GM23338 (cell line): ENCODE results near the gene NPY2R. TPM values are rescaled to one million over a fixed set of nuclear protein-coding genes. Genes with fewer than 3 reads are reported as not detected.

Experiments used
- ATAC-seq: fragments of 200-7000 bp; cut with Tn5 transposase; 3 replicates; pipeline ENCODE4 v1.9.1; 2020
- DNase-seq: peaks from one replicate; pipeline ENCODE4 v3.0.0-alpha.2; 2015; ENCODE audit warnings: low spot score
- H2AFZ ChIP-seq: fragments of 200-600 bp; sonication (generic); 2 replicates; pipeline ENCODE4 v1.8.0; 2016; ENCODE audit warnings: antibody characterized with exemption, mild to moderate bottlenecking, moderate library complexity
- H3F3A ChIP-seq: fragments of 200-600 bp; sonication (generic); replicated peaks from 2 replicates; pipeline ENCODE4 v1.8.0; 2017; ENCODE audit warnings: antibody characterized with exemption, mixed run types, low read depth
- H3K27ac ChIP-seq: fragments of 200-600 bp; sonication (generic); 2 replicates; pipeline ENCODE4 v1.6.1; 2016; ENCODE audit warnings: low read depth
- H3K27me3 ChIP-seq: fragments of 200-600 bp; sonication (generic); 2 replicates; pipeline ENCODE4 v1.8.0; 2016; ENCODE audit warnings: mild to moderate bottlenecking, mixed run types, moderate library complexity; ENCODE audit not compliant: insufficient read depth
- H3K36me3 ChIP-seq: fragments of 200-600 bp; sonication (generic); 2 replicates; pipeline ENCODE4 v1.8.0; 2016; ENCODE audit warnings: mild to moderate bottlenecking; ENCODE audit not compliant: insufficient read depth
- H3K4me1 ChIP-seq: fragments of 200-600 bp; sonication (generic); 2 replicates; pipeline ENCODE4 v1.8.0; 2016; ENCODE audit warnings: mild to moderate bottlenecking, moderate library complexity; ENCODE audit not compliant: insufficient read depth
- H3K4me2 ChIP-seq: fragments of 200-600 bp; sonication (generic); 2 replicates; pipeline ENCODE4 v1.7.1; 2017; ENCODE audit warnings: mixed run types
- H3K4me3 ChIP-seq: fragments of 200-600 bp; sonication (generic); 2 replicates; pipeline ENCODE4 v1.6.1; 2016; ENCODE audit warnings: mixed run types
- H3K79me2 ChIP-seq: fragments of 200-600 bp; sonication (generic); replicated peaks from 2 replicates; pipeline ENCODE4 v1.8.0; 2017; ENCODE audit warnings: mild to moderate bottlenecking; ENCODE audit not compliant: insufficient read depth
- H3K9me2 ChIP-seq: fragments of 200-600 bp; sonication (generic); 2 replicates; pipeline ENCODE4 v1.8.0; 2017; ENCODE audit not compliant: insufficient read depth
- H4K20me1 ChIP-seq: fragments of 200-600 bp; sonication (generic); replicated peaks from 2 replicates; pipeline ENCODE4 v1.8.0; 2017; ENCODE audit warnings: mild to moderate bottlenecking; ENCODE audit not compliant: insufficient read depth
- H3K27ac Mint-ChIP-seq: 2 replicates; pipeline ENCODE4 v1.8.0; 2020; ENCODE audit warnings: inconsistent platforms, mild to moderate bottlenecking, moderate library complexity, mixed read lengths
- H3K27me3 Mint-ChIP-seq: 3 replicates; pipeline ENCODE4 v1.8.0; 2022; ENCODE audit warnings: low read depth, mild to moderate bottlenecking, moderate library complexity, mixed read lengths, inconsistent platforms; ENCODE audit not compliant: insufficient read depth, poor library complexity
- H3K36me3 Mint-ChIP-seq: 3 replicates; pipeline ENCODE4 v1.8.0; 2021; ENCODE audit warnings: low read depth, mild to moderate bottlenecking, inconsistent platforms, moderate library complexity, mixed read lengths
- H3K4me1 Mint-ChIP-seq: 3 replicates; pipeline ENCODE4 v1.8.0; 2020; ENCODE audit warnings: mild to moderate bottlenecking, inconsistent platforms, mixed read lengths
- H3K4me3 Mint-ChIP-seq: 3 replicates; pipeline ENCODE4 v1.8.0; 2021; ENCODE audit warnings: moderate library complexity, mild to moderate bottlenecking, inconsistent platforms, mixed read lengths
- H3K9me3 Mint-ChIP-seq: 3 replicates; pipeline ENCODE4 v1.8.0; 2020; ENCODE audit warnings: moderate library complexity, mild to moderate bottlenecking, inconsistent platforms, mixed read lengths
- CREB1 ChIP-seq: fragments of 250-450 bp; sonication (Bioruptor Pico); IDR thresholded peaks from 2 replicates; pipeline ENCODE4 v1.5.0; 2020; ENCODE audit warnings: low read depth, mild to moderate bottlenecking, moderate library complexity
- EZH2 ChIP-seq: fragments of 200-600 bp; sonication (generic); IDR thresholded peaks from one replicate; pipeline ENCODE4 v1.8.0; 2017; ENCODE audit warnings: antibody characterized with exemption, mild to moderate bottlenecking, low read depth; ENCODE audit not compliant: unreplicated experiment
- EZH2phosphoT487 ChIP-seq: fragments of 200-600 bp; sonication (generic); IDR thresholded peaks from one replicate; pipeline ENCODE4 v1.8.1; 2018; ENCODE audit warnings: antibody characterized with exemption; ENCODE audit not compliant: unreplicated experiment
- JUNB ChIP-seq: IDR thresholded peaks from one replicate; pipeline ENCODE4 v1.6.1; 2016; ENCODE audit warnings: antibody characterized with exemption; ENCODE audit not compliant: unreplicated experiment
- NANOG ChIP-seq: IDR thresholded peaks from 2 replicates; pipeline ENCODE4 v1.6.1; 2016; ENCODE audit warnings: antibody characterized with exemption, borderline replicate concordance
- POLR2AphosphoS5 ChIP-seq: IDR thresholded peaks from 2 replicates; pipeline ENCODE4 v1.6.1; 2016; ENCODE audit warnings: antibody characterized with exemption, low read depth
- REST ChIP-seq: IDR thresholded peaks from one replicate; pipeline ENCODE4 v1.6.1; 2018; ENCODE audit warnings: antibody characterized with exemption; ENCODE audit not compliant: unreplicated experiment
- STAT1 ChIP-seq: IDR thresholded peaks from one replicate; pipeline ENCODE4 v1.6.1; 2016; ENCODE audit warnings: antibody characterized with exemption; ENCODE audit not compliant: unreplicated experiment
- ZNF114 ChIP-seq: fragments of 250-450 bp; sonication (Bioruptor Pico); IDR thresholded peaks from 2 replicates; pipeline ENCODE4 v1.5.0; 2020; ENCODE audit warnings: mild to moderate bottlenecking, moderate library complexity
- ZNF331 ChIP-seq: fragments of 250-450 bp; sonication (Bioruptor Pico); IDR thresholded peaks from 2 replicates; pipeline ENCODE4 v1.5.0; 2020; ENCODE audit warnings: low read depth, mild to moderate bottlenecking, moderate library complexity
- polyA plus RNA-seq: library from polyadenylated mRNA; unstranded; fragments of >200 nt; fragmentation: Nextera tagmentation; extraction: Ambion mirVana; gene quantifications from 2 replicates; pipeline ENCODE4 v1.2.1, GENCODE V29; 2016
- total RNA-seq: library from RNA; depleted of rRNA; stranded (reverse); fragments of >200 nt; shearing (Covaris generic); gene quantifications from 2 replicates; pipeline ENCODE4 v1.2.3, GENCODE V29; 2014
- TF ChIP-seq, protein P1 (sequence below), 2 experiments: fragments of 200-600 bp in 1 of 2; sonication (generic) in 1 of 2; conservative IDR thresholded peaks; 2 replicates each; pipeline versions ENCODE4 v1.5.1 to v1.6.1; 2016 to 2017; ENCODE audit warnings: antibody characterized with exemption in 2 of 2, low read depth in 2 of 2, mild to moderate bottlenecking in 2 of 2, moderate library complexity in 1 of 2
- TF ChIP-seq, protein P2 (sequence below): fragments of 250-450 bp; sonication (Bioruptor Pico); IDR thresholded peaks from 2 replicates; pipeline ENCODE4 v1.5.0; 2020; ENCODE audit warnings: mild to moderate bottlenecking, moderate library complexity
- TF ChIP-seq, protein P3 (sequence below): IDR thresholded peaks from 2 replicates; pipeline ENCODE4 v1.6.1; 2016; ENCODE audit warnings: antibody characterized with exemption

NPY2R gene
- total and polyA plus RNA-seq, 2 experiments from 2014 or later: 0.26 to 0.59 TPM

DNA sequence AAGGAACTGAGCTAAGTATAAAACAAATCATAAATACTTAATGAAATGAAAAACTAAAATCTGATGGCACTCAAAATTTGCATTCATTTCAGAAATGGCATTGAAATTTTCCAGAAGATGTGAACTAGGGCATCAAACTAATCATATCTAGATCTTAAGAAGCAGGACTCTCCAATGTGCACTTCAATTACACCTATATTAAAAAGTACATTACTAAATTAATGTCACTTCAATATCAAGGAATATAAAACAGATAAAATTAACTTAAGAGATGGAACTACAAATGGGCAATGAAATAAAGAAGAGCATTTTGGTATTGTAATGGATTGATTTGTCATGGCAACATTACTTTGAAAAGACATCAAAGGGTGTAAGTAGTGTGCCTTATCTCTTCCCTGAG is 20.3 kb downstream of the NPY2R start:
- Mint-ChIP-seq H3K4me3 (no peak overlapping the region), H3K27me3 (no peaks in the 10 kb centered on the region), H3K4me1 (no peaks in the 10 kb centered on the region), H3K9me3 (no peaks in the 10 kb centered on the region), H3K36me3 (no peaks in the 10 kb centered on the region), H3K27ac (no peak overlapping the region)
- Histone ChIP-seq H3F3A (no peaks in the 10 kb centered on the region), H2AFZ (no peak overlapping the region), H3K4me2 (no peak overlapping the region), H3K4me3 (no peak overlapping the region), H3K79me2 (no peaks in the 10 kb centered on the region), H3K27me3 (no peaks in the 10 kb centered on the region), H3K36me3 (no peaks in the 10 kb centered on the region), H3K27ac (no peak overlapping the region), H3K4me1 (no peaks in the 10 kb centered on the region), H4K20me1 (no peaks in the 10 kb centered on the region), H3K9me2 (no peaks in the 10 kb centered on the region)
- no peak for DNase-seq
- no peak for ATAC-seq
- no peak for TF ChIP-seq JUNB
- no peak for TF ChIP-seq POLR2AphosphoS5
- TF ChIP-seq, protein P1, sequence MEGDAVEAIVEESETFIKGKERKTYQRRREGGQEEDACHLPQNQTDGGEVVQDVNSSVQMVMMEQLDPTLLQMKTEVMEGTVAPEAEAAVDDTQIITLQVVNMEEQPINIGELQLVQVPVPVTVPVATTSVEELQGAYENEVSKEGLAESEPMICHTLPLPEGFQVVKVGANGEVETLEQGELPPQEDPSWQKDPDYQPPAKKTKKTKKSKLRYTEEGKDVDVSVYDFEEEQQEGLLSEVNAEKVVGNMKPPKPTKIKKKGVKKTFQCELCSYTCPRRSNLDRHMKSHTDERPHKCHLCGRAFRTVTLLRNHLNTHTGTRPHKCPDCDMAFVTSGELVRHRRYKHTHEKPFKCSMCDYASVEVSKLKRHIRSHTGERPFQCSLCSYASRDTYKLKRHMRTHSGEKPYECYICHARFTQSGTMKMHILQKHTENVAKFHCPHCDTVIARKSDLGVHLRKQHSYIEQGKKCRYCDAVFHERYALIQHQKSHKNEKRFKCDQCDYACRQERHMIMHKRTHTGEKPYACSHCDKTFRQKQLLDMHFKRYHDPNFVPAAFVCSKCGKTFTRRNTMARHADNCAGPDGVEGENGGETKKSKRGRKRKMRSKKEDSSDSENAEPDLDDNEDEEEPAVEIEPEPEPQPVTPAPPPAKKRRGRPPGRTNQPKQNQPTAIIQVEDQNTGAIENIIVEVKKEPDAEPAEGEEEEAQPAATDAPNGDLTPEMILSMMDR (conservative IDR thresholded peaks at IDR 0.05; ENCODE audit: low read depth in 2 of 2): no peak
- TF ChIP-seq ZNF331 (CRISPR knock-in tag): no peak
- no peak for TF ChIP-seq EZH2phosphoT487
- TF ChIP-seq EZH2: no peak
- TF ChIP-seq REST: no peak
- no peak for TF ChIP-seq STAT1
- TF ChIP-seq, protein P2, sequence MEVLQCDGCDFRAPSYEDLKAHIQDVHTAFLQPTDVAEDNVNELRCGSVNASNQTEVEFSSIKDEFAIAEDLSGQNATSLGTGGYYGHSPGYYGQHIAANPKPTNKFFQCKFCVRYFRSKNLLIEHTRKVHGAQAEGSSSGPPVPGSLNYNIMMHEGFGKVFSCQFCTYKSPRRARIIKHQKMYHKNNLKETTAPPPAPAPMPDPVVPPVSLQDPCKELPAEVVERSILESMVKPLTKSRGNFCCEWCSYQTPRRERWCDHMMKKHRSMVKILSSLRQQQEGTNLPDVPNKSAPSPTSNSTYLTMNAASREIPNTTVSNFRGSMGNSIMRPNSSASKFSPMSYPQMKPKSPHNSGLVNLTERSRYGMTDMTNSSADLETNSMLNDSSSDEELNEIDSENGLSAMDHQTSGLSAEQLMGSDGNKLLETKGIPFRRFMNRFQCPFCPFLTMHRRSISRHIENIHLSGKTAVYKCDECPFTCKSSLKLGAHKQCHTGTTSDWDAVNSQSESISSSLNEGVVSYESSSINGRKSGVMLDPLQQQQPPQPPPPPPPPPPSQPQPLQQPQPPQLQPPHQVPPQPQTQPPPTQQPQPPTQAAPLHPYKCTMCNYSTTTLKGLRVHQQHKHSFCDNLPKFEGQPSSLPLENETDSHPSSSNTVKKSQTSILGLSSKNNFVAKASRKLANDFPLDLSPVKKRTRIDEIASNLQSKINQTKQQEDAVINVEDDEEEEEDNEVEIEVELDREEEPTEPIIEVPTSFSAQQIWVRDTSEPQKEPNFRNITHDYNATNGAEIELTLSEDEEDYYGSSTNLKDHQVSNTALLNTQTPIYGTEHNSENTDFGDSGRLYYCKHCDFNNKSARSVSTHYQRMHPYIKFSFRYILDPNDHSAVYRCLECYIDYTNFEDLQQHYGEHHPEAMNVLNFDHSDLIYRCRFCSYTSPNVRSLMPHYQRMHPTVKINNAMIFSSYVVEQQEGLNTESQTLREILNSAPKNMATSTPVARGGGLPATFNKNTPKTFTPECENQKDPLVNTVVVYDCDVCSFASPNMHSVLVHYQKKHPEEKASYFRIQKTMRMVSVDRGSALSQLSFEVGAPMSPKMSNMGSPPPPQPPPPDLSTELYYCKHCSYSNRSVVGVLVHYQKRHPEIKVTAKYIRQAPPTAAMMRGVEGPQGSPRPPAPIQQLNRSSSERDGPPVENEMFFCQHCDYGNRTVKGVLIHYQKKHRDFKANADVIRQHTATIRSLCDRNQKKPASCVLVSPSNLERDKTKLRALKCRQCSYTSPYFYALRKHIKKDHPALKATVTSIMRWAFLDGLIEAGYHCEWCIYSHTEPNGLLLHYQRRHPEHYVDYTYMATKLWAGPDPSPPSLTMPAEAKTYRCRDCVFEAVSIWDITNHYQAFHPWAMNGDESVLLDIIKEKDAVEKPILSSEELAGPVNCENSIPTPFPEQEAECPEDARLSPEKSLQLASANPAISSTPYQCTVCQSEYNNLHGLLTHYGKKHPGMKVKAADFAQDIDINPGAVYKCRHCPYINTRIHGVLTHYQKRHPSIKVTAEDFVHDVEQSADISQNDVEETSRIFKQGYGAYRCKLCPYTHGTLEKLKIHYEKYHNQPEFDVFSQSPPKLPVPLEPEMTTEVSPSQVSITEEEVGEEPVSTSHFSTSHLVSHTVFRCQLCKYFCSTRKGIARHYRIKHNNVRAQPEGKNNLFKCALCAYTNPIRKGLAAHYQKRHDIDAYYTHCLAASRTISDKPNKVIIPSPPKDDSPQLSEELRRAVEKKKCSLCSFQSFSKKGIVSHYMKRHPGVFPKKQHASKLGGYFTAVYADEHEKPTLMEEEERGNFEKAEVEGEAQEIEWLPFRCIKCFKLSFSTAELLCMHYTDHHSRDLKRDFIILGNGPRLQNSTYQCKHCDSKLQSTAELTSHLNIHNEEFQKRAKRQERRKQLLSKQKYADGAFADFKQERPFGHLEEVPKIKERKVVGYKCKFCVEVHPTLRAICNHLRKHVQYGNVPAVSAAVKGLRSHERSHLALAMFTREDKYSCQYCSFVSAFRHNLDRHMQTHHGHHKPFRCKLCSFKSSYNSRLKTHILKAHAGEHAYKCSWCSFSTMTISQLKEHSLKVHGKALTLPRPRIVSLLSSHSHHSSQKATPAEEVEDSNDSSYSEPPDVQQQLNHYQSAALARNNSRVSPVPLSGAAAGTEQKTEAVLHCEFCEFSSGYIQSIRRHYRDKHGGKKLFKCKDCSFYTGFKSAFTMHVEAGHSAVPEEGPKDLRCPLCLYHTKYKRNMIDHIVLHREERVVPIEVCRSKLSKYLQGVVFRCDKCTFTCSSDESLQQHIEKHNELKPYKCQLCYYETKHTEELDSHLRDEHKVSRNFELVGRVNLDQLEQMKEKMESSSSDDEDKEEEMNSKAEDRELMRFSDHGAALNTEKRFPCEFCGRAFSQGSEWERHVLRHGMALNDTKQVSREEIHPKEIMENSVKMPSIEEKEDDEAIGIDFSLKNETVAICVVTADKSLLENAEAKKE (CRISPR knock-in tag): no peak
- TF ChIP-seq NANOG: no peak
- no peak for TF ChIP-seq CREB1 (CRISPR knock-in tag)
- TF ChIP-seq ZNF114 (CRISPR knock-in tag): no peak
- TF ChIP-seq, protein P3, sequence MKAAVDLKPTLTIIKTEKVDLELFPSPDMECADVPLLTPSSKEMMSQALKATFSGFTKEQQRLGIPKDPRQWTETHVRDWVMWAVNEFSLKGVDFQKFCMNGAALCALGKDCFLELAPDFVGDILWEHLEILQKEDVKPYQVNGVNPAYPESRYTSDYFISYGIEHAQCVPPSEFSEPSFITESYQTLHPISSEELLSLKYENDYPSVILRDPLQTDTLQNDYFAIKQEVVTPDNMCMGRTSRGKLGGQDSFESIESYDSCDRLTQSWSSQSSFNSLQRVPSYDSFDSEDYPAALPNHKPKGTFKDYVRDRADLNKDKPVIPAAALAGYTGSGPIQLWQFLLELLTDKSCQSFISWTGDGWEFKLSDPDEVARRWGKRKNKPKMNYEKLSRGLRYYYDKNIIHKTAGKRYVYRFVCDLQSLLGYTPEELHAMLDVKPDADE: no peak
